Subcutaneous abdominal adipose tissue (tissue), 5 donors: ENCODE measurements around the gene PHLDB1.
A peak's percentile ranks its signal among the peaks of the same experiment; 100 is the strongest.
"Not testable (repeated sequence)": the region's sequence is repeated elsewhere in the genome, so short reads cannot be mapped to it uniquely, and the experiment has no call there.

ENCODE experiments used
- H3K27ac ChIP-seq: one replicate; pipeline ENCODE4 v1.7.0; 2013; ENCODE audit warnings: low read depth, mild to moderate bottlenecking, inconsistent platforms, low read length, moderate library complexity
- H3K27me3 ChIP-seq, 5 donors: one replicate each; pipeline ENCODE4 v1.7.0; 2013; ENCODE audit warnings: low read length in 5 of 5, inconsistent platforms in 1 of 5; ENCODE audit not compliant: control insufficient read depth in 5 of 5, insufficient read depth in 4 of 5
- H3K36me3 ChIP-seq, 5 donors: one replicate each; pipeline ENCODE4 v1.7.0; 2013; ENCODE audit warnings: low read length in 5 of 5; ENCODE audit not compliant: control insufficient read depth in 5 of 5, insufficient read depth in 5 of 5
- H3K4me1 ChIP-seq, 5 donors: one replicate each; pipeline ENCODE4 v1.7.0; 2013; ENCODE audit warnings: low read length in 5 of 5, mild to moderate bottlenecking in 3 of 5, moderate library complexity in 1 of 5; ENCODE audit not compliant: control insufficient read depth in 5 of 5, insufficient read depth in 5 of 5
- H3K4me3 ChIP-seq, 5 donors: one replicate each; pipeline ENCODE4 v1.7.0; 2013; ENCODE audit warnings: low read length in 5 of 5, low read depth in 1 of 5
- H3K9ac ChIP-seq, 5 donors: one replicate each; pipeline ENCODE4 v1.7.0; 2013; ENCODE audit warnings: low read length in 5 of 5, mild to moderate bottlenecking in 4 of 5, moderate library complexity in 3 of 5
- H3K9me3 ChIP-seq, 5 donors: one replicate each; pipeline ENCODE4 v1.7.0; 2013; ENCODE audit warnings: low read length in 5 of 5; ENCODE audit not compliant: control insufficient read depth in 5 of 5
- donor health status: healthy.
- donor health status: healthy.
- donor health status: healthy.
- donor health status: healthy.
- donor health status: healthy.

PHLDB1 gene

GRCh38 chr11:118577995-118578394, 29.4 kb upstream of the PHLDB1 start:
- peaks cover under 1 to 19% (median 12%) of the 10 kb centered on the region in 5 donors for H3K36me3 ChIP-seq
- not testable (repeated sequence) for H3K27me3 ChIP-seq, H3K4me3 ChIP-seq, H3K9me3 ChIP-seq, H3K9ac ChIP-seq, H3K27ac ChIP-seq
- peaks cover 9 to 51% (median 48%) of the 10 kb centered on the region in 5 donors for H3K4me1 ChIP-seq

DNA sequence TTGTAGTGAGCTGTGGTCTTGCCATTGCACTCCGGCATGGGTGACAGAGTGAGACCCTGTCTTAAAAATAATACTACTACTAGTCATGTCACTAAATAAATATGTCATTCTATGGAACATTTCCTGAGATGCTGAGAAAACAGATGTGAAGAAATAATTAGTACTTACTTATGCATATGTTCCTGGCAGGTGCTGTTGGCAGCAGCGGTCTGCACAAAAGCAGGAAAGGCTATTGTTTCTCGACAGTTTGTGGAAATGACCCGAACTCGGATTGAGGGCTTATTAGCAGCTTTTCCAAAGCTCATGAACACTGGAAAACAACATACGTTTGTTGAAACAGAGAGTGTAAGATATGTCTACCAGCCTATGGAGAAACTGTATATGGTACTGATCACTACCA, 26.4 kb upstream of the PHLDB1 start:
- peaks cover 15 to 49% (median 37%) of the 10 kb centered on the region in 5 donors for H3K36me3 ChIP-seq
- H3K27ac ChIP-seq, result peak overlapping the region; percentile 63
- peaks cover 3 to 22% (median 19%) of the 10 kb centered on the region in 5 donors for H3K4me1 ChIP-seq

DNA sequence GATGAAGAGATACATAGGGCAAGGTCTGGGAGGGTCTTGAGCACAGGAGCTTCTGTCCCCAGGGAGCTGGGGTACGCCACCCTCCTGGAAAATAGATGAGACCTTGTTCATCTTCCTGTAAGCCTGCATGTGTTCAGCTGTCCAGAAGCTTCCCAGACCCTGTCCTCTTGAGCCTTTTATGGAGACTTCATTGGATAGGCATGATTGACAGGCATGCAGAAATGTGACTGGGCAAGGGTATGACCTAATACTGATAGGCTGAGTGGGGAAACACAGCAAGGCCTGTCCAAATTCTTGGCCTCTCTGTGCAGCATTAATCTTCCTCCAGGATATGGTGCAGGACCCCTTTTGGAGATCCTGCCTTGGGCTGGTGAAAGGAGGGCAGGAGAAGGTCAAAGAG, 19.5 kb upstream of the PHLDB1 start:
- Histone ChIP-seq H3K27ac (no peak overlapping the region), H3K9ac (no peak overlapping the region), H3K27me3 (no peaks in the 10 kb centered on the region), H3K4me3 (no peak overlapping the region), H3K9me3 (no peaks in the 10 kb centered on the region), H3K4me1 (no peaks in the 10 kb centered on the region), H3K36me3 (peaks cover 39 to 98% (median 79%) of the 10 kb centered on the region in 5 donors)

More for the DNA sequence above, 26.4 kb upstream of the PHLDB1 start:
- Histone ChIP-seq H3K27me3 (no peaks in the 10 kb centered on the region), H3K9me3 (no peaks in the 10 kb centered on the region), H3K9ac (no peak overlapping the region), H3K4me3 (no peak overlapping the region)

- Histone ChIP-seq H3K9ac (no peak overlapping the region), H3K36me3 (peaks cover 33 to 96% (median 68%) of the 10 kb centered on the region in 5 donors), H3K4me1 (no peaks in the 10 kb centered on the region), H3K4me3 (no peak overlapping the region), H3K9me3 (no peaks in the 10 kb centered on the region), H3K27ac (no peak overlapping the region), H3K27me3 (no peaks in the 10 kb centered on the region)
These were observed 14.6 kb upstream of the PHLDB1 start for GRCh38 chr11:118592616-118593367.

GRCh38 chr11:118594984-118595383, 12.4 kb upstream of the PHLDB1 start:
- not testable (repeated sequence) for H3K27me3 ChIP-seq, H3K9ac ChIP-seq, H3K4me3 ChIP-seq, H3K9me3 ChIP-seq, H3K4me1 ChIP-seq
- Histone ChIP-seq H3K36me3 (peaks cover 42 to 95% (median 63%) of the 10 kb centered on the region in 5 donors), H3K27ac (peak overlapping the region; percentile 18)

GRCh38 chr11:118596224-118597146, 10.9 kb upstream of the PHLDB1 start:
- H3K4me3 ChIP-seq, result no peak overlapping the region
- H3K9ac ChIP-seq, result no peak overlapping the region
- no peaks in the 10 kb centered on the region for H3K27me3 ChIP-seq
- peaks cover 42 to 93% (median 60%) of the 10 kb centered on the region in 5 donors for H3K36me3 ChIP-seq
- H3K27ac ChIP-seq, result no peak overlapping the region
- no peaks in the 10 kb centered on the region for H3K9me3 ChIP-seq
- peaks cover 0 to under 1% (median 0%) of the 10 kb centered on the region in 5 donors for H3K4me1 ChIP-seq

- H3K36me3 ChIP-seq, result peaks cover 45 to 94% (median 62%) of the 10 kb centered on the region in 5 donors
- no peak overlapping the region for H3K4me3 ChIP-seq
- H3K27ac ChIP-seq, result no peak overlapping the region
- H3K9ac ChIP-seq, result peak overlapping the region in 1 of 5 donors; percentile 48
- no peaks in the 10 kb centered on the region for H3K9me3 ChIP-seq
- H3K27me3 ChIP-seq, result no peaks in the 10 kb centered on the region
- H3K4me1 ChIP-seq, result peaks cover 7 to 12% (median 10%) of the 10 kb centered on the region in 5 donors
These were observed 9.9 kb upstream of the PHLDB1 start for GRCh38 chr11:118597556-118597955.

GRCh38 chr11:118602331-118602730, 5.1 kb upstream of the PHLDB1 start:
- H3K4me3 ChIP-seq, result no peak overlapping the region
- no peaks in the 10 kb centered on the region for H3K9me3 ChIP-seq
- H3K4me1 ChIP-seq, result peaks cover 30 to 56% (median 51%) of the 10 kb centered on the region in 5 donors
- H3K36me3 ChIP-seq, result peaks cover 24 to 49% (median 31%) of the 10 kb centered on the region in 5 donors
- H3K9ac ChIP-seq, result no peak overlapping the region
- peaks cover 0 to 3% (median 0%) of the 10 kb centered on the region in 5 donors for H3K27me3 ChIP-seq
- H3K27ac ChIP-seq, result peak overlapping the region; percentile 83

DNA sequence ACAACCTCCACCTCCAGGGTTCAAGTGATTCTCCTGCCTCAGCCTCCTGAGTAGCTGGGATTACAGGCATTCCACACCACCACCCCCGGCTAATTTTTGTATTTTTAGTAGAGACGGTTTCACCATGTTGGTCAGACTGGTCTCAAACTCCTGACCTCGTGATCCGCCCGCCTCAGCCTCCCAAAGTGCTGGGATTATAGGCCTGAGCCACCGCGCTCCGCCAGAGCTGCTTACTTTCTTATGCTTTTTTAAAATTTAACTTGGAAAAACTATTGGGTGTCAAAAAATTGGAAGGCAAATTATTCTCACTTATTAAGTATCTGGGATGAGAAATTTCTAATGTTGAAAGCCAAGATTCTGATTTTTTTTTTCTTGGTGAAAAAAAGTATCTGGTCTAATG, 3.7 kb upstream of the PHLDB1 start:
- H3K9ac ChIP-seq, H3K9me3 ChIP-seq, H3K4me3 ChIP-seq, H3K27me3 ChIP-seq: not testable (repeated sequence)
- H3K36me3 ChIP-seq, result peaks cover 19 to 37% (median 25%) of the 10 kb centered on the region in 5 donors
- peaks cover 33 to 65% (median 53%) of the 10 kb centered on the region in 5 donors for H3K4me1 ChIP-seq
- peak overlapping the region; percentile 83 for H3K27ac ChIP-seq

DNA sequence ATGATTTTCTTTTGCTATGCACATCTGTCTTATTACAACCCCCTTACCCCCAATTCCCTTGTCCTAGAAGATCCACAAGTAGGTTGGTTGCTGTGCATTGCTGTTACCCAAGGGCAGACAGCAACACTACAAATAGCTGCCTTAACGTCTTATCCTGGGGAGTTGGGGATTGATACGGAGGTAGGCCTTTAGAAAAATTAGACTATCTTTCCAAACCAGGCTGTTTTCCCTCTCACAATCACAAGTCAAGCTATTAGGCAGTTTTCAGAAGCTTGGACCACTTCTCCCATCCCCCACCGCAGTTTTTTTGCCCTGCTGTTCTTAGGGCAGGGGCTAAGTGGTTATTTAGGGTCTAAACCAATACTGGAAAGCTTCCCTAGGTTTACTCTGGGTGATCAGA, 2.8 kb upstream of the PHLDB1 start:
- peaks cover 17 to 28% (median 24%) of the 10 kb centered on the region in 5 donors for H3K36me3 ChIP-seq

More for the DNA sequence above, 2.8 kb upstream of the PHLDB1 start:
- H3K4me3 ChIP-seq, result no peak overlapping the region
- H3K4me1 ChIP-seq, result peaks cover 37 to 74% (median 61%) of the 10 kb centered on the region in 5 donors
- H3K9me3 ChIP-seq, result no peaks in the 10 kb centered on the region
- peaks cover 0 to 3% (median 0%) of the 10 kb centered on the region in 5 donors for H3K27me3 ChIP-seq
- H3K9ac ChIP-seq, result peak overlapping the region in 1 of 5 donors; percentile 22
- H3K27ac ChIP-seq, result peak overlapping the region; percentile 83
